ENCODE data around the gene TEAD3. TPM values are rescaled to one million over a fixed set of nuclear protein-coding genes. Genes with fewer than 3 reads are reported as not detected.

The TEAD3 gene
- total and polyA plus RNA-seq, 2 of the 4 experiments (the other 2 are of a cell fraction) = 5.2 to 28.0 TPM

- no TSS peak for BruUV-seq (replicated peaks)
- Histone ChIP-seq H3K4me3 (ENCODE audit: insufficient read depth, low read depth, low read length) (no peak overlapping the region), H2AK5ac (ENCODE audit: low read depth, low read length) (no peak overlapping the region), H4K91ac (ENCODE audit: insufficient read depth, low read depth, low read length) (no peak overlapping the region), H3K9me1 (ENCODE audit: insufficient read depth, low read length) (0 out of 2 replicates have a peak, but pooled peaks cover 6% of the 10 kb centered on the region), H4K5ac (ENCODE audit: low read depth, low read length) (no peak overlapping the region), H4K20me1 (ENCODE audit: insufficient read depth, low read length) (peaks cover 47% of the 10 kb centered on the region), H3K9me3 (ENCODE audit: control insufficient read depth, insufficient read depth, low read length) (no peaks in the 10 kb centered on the region), H3K4ac (ENCODE audit: low read depth, low read length) (no peak overlapping the region), H2AK9ac (replicated peaks; ENCODE audit: low read depth, low read length, poor library complexity) (no peak overlapping the region), H4K8ac (ENCODE audit: low read depth in 2 of 2, low read length in 2 of 2) (no peak overlapping the region), H3K9ac (ENCODE audit: low read depth, low read length) (no peak overlapping the region), H3K27me3 (ENCODE audit: control insufficient read depth, insufficient read depth, low read length) (no peaks in the 10 kb centered on the region), H3K23ac (ENCODE audit: low read depth, low read length) (no peak overlapping the region), H2BK20ac (ENCODE audit: low read depth, low read length) (no peak overlapping the region), H3K4me2 (ENCODE audit: low read depth, low read length) (no peak overlapping the region), H3K14ac (replicated peaks; ENCODE audit: low read depth, low read length) (no peak overlapping the region), H2BK15ac (ENCODE audit: low read depth, low read length) (no peak overlapping the region), H2BK5ac (ENCODE audit: low read depth, low read length, poor library complexity, severe bottlenecking) (no peak overlapping the region), H3K56ac (ENCODE audit: extremely low read depth, insufficient read depth, low read length) (no peak overlapping the region), H3K18ac (ENCODE audit: low read depth, low read length) (no peak overlapping the region), H3K27ac (ENCODE audit: insufficient read depth, low read length) (no peak overlapping the region), H3K79me1 (ENCODE audit: low read depth in 1 of 2, low read length in 2 of 2) (peaks cover 3 to 42% of the 10 kb centered on the region in 2 experiments), H3K4me1 (ENCODE audit: control insufficient read depth, insufficient read depth, low read length) (peaks cover 2% of the 10 kb centered on the region), H2AFZ (replicated peaks; ENCODE audit: low read length, poor library complexity) (peak overlapping the region; percentile 23), H2BK120ac (ENCODE audit: low read depth, low read length) (no peak overlapping the region), H3K36me3 (ENCODE audit: control insufficient read depth, insufficient read depth, low read length) (peaks cover 63% of the 10 kb centered on the region)
- ATAC-seq (ENCODE audit: low read depth) (no peak), DNase-seq (no peak)
- 94% methylated on average over 3 of the region's 14 CpGs; no CpG with 5 or more reads in 1 of the 2 experiments for WGBS, 2 experiments (ENCODE audit: extremely low coverage in 2 of 2, insufficient read length in 1 of 2)
- POLR2A ChIA-PET (ENCODE audit: unreplicated experiment) = no interaction called here
- in situ Hi-C loops (cut with MboI; ENCODE audit: low sequenced_read_pairs) = no loop called here
- dilution Hi-C loops (cut with HindIII; ENCODE audit: low sequenced_read_pairs, unreplicated experiment) = no loop called here
- CTCF ChIA-PET = no interaction called here
- TF ChIP-seq POLR2A (IDR thresholded peaks at IDR 0.05; ENCODE audit: low read depth, low read length) (no peak), FOS (IDR thresholded peaks at IDR 0.05; ENCODE audit: low read depth, low read length) (no peak)
- intact Hi-C loops (cut with micrococcal nuclease) = no loop called here
Measured at GRCh38 chr6:35476004-35476403, 20.9 kb downstream of the TEAD3 start.
